Astrocyte (in vitro differentiated cells and primary cell): ENCODE data around the gene ABHD16B. TPM values are rescaled to one million over a fixed set of nuclear protein-coding genes. Genes with fewer than 3 reads are reported as not detected.

Experiments
- DNase-seq: peaks from one replicate; pipeline ENCODE4 v3.0.0-alpha.2; 2010; ENCODE audit warnings: low read depth
- FAIRE-seq: peaks from 2 replicates; lab custom pipeline; 2011; peaks lifted over from hg19 to GRCh38; lab: Jason Lieb, UNC
- H2AFZ ChIP-seq: 2 replicates; pipeline ENCODE4 v1.6.0; 2012; ENCODE audit warnings: low read depth, low read length, inconsistent platforms
- H3K27ac ChIP-seq: 2 replicates; pipeline ENCODE4 v1.5.1; 2011; ENCODE audit warnings: low read depth, low read length, inconsistent platforms
- H3K27me3 ChIP-seq: 2 replicates; pipeline ENCODE4 v1.6.0; 2011; ENCODE audit warnings: low read length, inconsistent platforms; ENCODE audit not compliant: insufficient read depth
- H3K36me3 ChIP-seq: 2 replicates; pipeline ENCODE4 v1.5.1; 2011; ENCODE audit warnings: low read length, inconsistent platforms; ENCODE audit not compliant: insufficient read depth
- H3K4me1 ChIP-seq: 2 replicates; pipeline ENCODE4 v1.5.1; 2011; ENCODE audit warnings: low read length, inconsistent platforms; ENCODE audit not compliant: insufficient read depth
- H3K4me2 ChIP-seq: 2 replicates; pipeline ENCODE4 v1.6.0; 2012; ENCODE audit warnings: low read length, inconsistent platforms
- H3K4me3 ChIP-seq: 2 replicates; pipeline ENCODE4 v1.5.1; 2011; ENCODE audit warnings: low read depth, mild to moderate bottlenecking, low read length, inconsistent platforms; ENCODE audit not compliant: insufficient read depth
- H3K79me2 ChIP-seq: 2 replicates; pipeline ENCODE4 v1.6.0; 2012; ENCODE audit warnings: mild to moderate bottlenecking, low read length, inconsistent platforms; ENCODE audit not compliant: insufficient read depth
- H3K9ac ChIP-seq: 2 replicates; pipeline ENCODE4 v1.6.0; 2012; ENCODE audit warnings: mild to moderate bottlenecking, low read length, inconsistent platforms
- H3K9me3 ChIP-seq: 2 replicates; pipeline ENCODE4 v1.5.1; 2012; ENCODE audit warnings: low read depth, mild to moderate bottlenecking, low read length, inconsistent platforms; ENCODE audit not compliant: insufficient read depth
- H4K20me1 ChIP-seq: 2 replicates; pipeline ENCODE4 v1.6.0; 2012; ENCODE audit warnings: low read length, inconsistent platforms; ENCODE audit not compliant: insufficient read depth
- H3K27ac Mint-ChIP-seq: one replicate; pipeline ENCODE4 v1.8.0; 2021; ENCODE audit warnings: mild to moderate bottlenecking, mixed read lengths; ENCODE audit not compliant: unreplicated experiment
- H3K27me3 Mint-ChIP-seq: one replicate; pipeline ENCODE4 v1.8.0; 2021; ENCODE audit warnings: low read depth, mixed read lengths; ENCODE audit not compliant: unreplicated experiment
- H3K36me3 Mint-ChIP-seq: one replicate; pipeline ENCODE4 v1.8.0; 2021; ENCODE audit warnings: low read depth, mixed read lengths; ENCODE audit not compliant: unreplicated experiment
- H3K4me1 Mint-ChIP-seq: one replicate; pipeline ENCODE4 v1.8.0; 2021; ENCODE audit warnings: low read depth, mixed read lengths; ENCODE audit not compliant: unreplicated experiment
- H3K4me3 Mint-ChIP-seq: one replicate; pipeline ENCODE4 v1.8.0; 2021; ENCODE audit warnings: mild to moderate bottlenecking, moderate library complexity, mixed read lengths; ENCODE audit not compliant: unreplicated experiment
- H3K9me3 Mint-ChIP-seq: one replicate; pipeline ENCODE4 v1.8.0; 2021; ENCODE audit warnings: mild to moderate bottlenecking, mixed read lengths; ENCODE audit not compliant: unreplicated experiment
- CTCF ChIP-seq: IDR thresholded peaks from 2 replicates; pipeline ENCODE4 v1.5.1; 2011; ENCODE audit warnings: low read depth, mild to moderate bottlenecking, inconsistent platforms, low read length, moderate library complexity; ENCODE audit not compliant: insufficient read depth
- EZH2 ChIP-seq: IDR thresholded peaks from 2 replicates; pipeline ENCODE4 v1.6.1; 2012; ENCODE audit warnings: mild to moderate bottlenecking, low read length, inconsistent platforms; ENCODE audit not compliant: insufficient read depth
- total RNA-seq: library from RNA; stranded (reverse); gene quantifications from 2 replicates; pipeline ENCODE4 v1.2.1, GENCODE V29; 2021

Gene ABHD16B
- total RNA-seq, 1 donor from 2014 or later, result not detected

- Histone ChIP-seq H3K9me3 (no peaks in the 10 kb centered on the region), H3K4me2 (no peak overlapping the region), H3K4me1 (peaks cover 20% of the 10 kb centered on the region), H3K27ac (no peak overlapping the region), H3K36me3 (no peaks in the 10 kb centered on the region), H4K20me1 (no peaks in the 10 kb centered on the region), H3K9ac (no peak overlapping the region), H3K27me3 (no peaks in the 10 kb centered on the region), H3K79me2 (no peaks in the 10 kb centered on the region), H2AFZ (no peak overlapping the region), H3K4me3 (no peak overlapping the region)
- Mint-ChIP-seq H3K4me1 (peaks cover 2% of the 10 kb centered on the region), H3K36me3 (no peaks in the 10 kb centered on the region), H3K27ac (no peak overlapping the region), H3K4me3 (no peak overlapping the region), H3K9me3 (no peaks in the 10 kb centered on the region), H3K27me3 (peaks cover 13% of the 10 kb centered on the region)
- FAIRE-seq, result no peak
- no peak for DNase-seq
- no peak for TF ChIP-seq EZH2
- TF ChIP-seq CTCF, result no peak
Measured at GRCh38 chr20:63844511-63844991, 16.7 kb upstream of the ABHD16B start.

- H3K4me3 ChIP-seq, result no peak overlapping the region
- no peaks in the 10 kb centered on the region for H3K36me3 ChIP-seq
- H4K20me1 ChIP-seq, result no peaks in the 10 kb centered on the region
- no peak overlapping the region for H3K27ac Mint-ChIP-seq
- H3K9me3 Mint-ChIP-seq, result no peaks in the 10 kb centered on the region
- no peaks in the 10 kb centered on the region for H3K36me3 Mint-ChIP-seq
- H3K9me3 ChIP-seq, result no peaks in the 10 kb centered on the region
- TF ChIP-seq EZH2 (peak; percentile 15), CTCF (no peak)
- no peak overlapping the region for H3K27ac ChIP-seq
- H3K9ac ChIP-seq, result peak overlapping the region; percentile 27
- H3K4me2 ChIP-seq, result peak overlapping the region; percentile 61
- H2AFZ ChIP-seq, result peak overlapping the region; percentile 52
- H3K4me3 Mint-ChIP-seq, result peak overlapping the region; percentile 67
- FAIRE-seq, result no peak
- H3K27me3 ChIP-seq, result no peaks in the 10 kb centered on the region
- H3K79me2 ChIP-seq, result no peaks in the 10 kb centered on the region
- H3K4me1 ChIP-seq, result peaks cover 20% of the 10 kb centered on the region
- peaks cover 13% of the 10 kb centered on the region for H3K27me3 Mint-ChIP-seq
- DNase-seq, result no peak
- peaks cover 2% of the 10 kb centered on the region for H3K4me1 Mint-ChIP-seq
Measured at GRCh38 chr20:63846128-63846771, 15.0 kb upstream of the ABHD16B start.

- Mint-ChIP-seq H3K27ac (no peak overlapping the region), H3K4me1 (peaks cover 2% of the 10 kb centered on the region), H3K27me3 (peaks cover 13% of the 10 kb centered on the region), H3K9me3 (no peaks in the 10 kb centered on the region), H3K36me3 (no peaks in the 10 kb centered on the region), H3K4me3 (no peak overlapping the region)
- no peaks in the 10 kb centered on the region for H3K36me3 ChIP-seq
- no peak for DNase-seq
- H3K4me1 ChIP-seq, result peaks cover 20% of the 10 kb centered on the region
- H3K9me3 ChIP-seq, result no peaks in the 10 kb centered on the region
- H4K20me1 ChIP-seq, result no peaks in the 10 kb centered on the region
- peak overlapping the region; percentile 59 for H3K9ac ChIP-seq
- H3K4me3 ChIP-seq, result no peak overlapping the region
- peak overlapping the region; percentile 61 for H3K4me2 ChIP-seq
- TF ChIP-seq EZH2 (no peak), CTCF (no peak)
- no peak overlapping the region for H3K27ac ChIP-seq
- H2AFZ ChIP-seq, result peak overlapping the region; percentile 70
- H3K27me3 ChIP-seq, result no peaks in the 10 kb centered on the region
- no peaks in the 10 kb centered on the region for H3K79me2 ChIP-seq
- FAIRE-seq, result no peak
Measured at GRCh38 chr20:63846888-63847236, 14.4 kb upstream of the ABHD16B start.
